Endothelial cell (in vitro differentiated cells): ENCODE measurements around the gene CPT2. TPM values are rescaled to one million over a fixed set of nuclear protein-coding genes. Genes with fewer than 3 reads are reported as not detected.

ENCODE experiments used
- DNase-seq: peaks from one replicate; pipeline ENCODE4 v3.0.0; 2021; ENCODE audit warnings: low spot score
- H3K27ac Mint-ChIP-seq: one replicate; pipeline ENCODE4 v1.8.0; 2021; ENCODE audit warnings: mixed read lengths, inconsistent platforms; ENCODE audit not compliant: unreplicated experiment
- H3K27me3 Mint-ChIP-seq: one replicate; pipeline ENCODE4 v1.8.0; 2021; ENCODE audit warnings: mild to moderate bottlenecking, moderate library complexity, mixed read lengths, inconsistent platforms; ENCODE audit not compliant: unreplicated experiment
- H3K36me3 Mint-ChIP-seq: one replicate; pipeline ENCODE4 v1.8.0; 2021; ENCODE audit warnings: mild to moderate bottlenecking, low read depth, mixed read lengths, inconsistent platforms; ENCODE audit not compliant: unreplicated experiment
- H3K4me1 Mint-ChIP-seq: one replicate; pipeline ENCODE4 v1.8.0; 2021; ENCODE audit warnings: mild to moderate bottlenecking, mixed read lengths, inconsistent platforms; ENCODE audit not compliant: unreplicated experiment
- H3K4me3 Mint-ChIP-seq: one replicate; pipeline ENCODE4 v1.8.0; 2021; ENCODE audit warnings: mild to moderate bottlenecking, mixed read lengths, inconsistent platforms; ENCODE audit not compliant: unreplicated experiment
- H3K9me3 Mint-ChIP-seq: one replicate; pipeline ENCODE4 v1.8.0; 2021; ENCODE audit warnings: mixed read lengths, inconsistent platforms; ENCODE audit not compliant: unreplicated experiment
- CTCF ChIP-seq: fragments of 200-600 bp; sonication (generic); IDR thresholded peaks from one replicate; pipeline ENCODE4 v1.5.0; 2021; ENCODE audit warnings: antibody characterized with exemption; ENCODE audit not compliant: unreplicated experiment
- total RNA-seq: library from RNA; stranded (reverse); fragmentation: NEBNext Ultra II Directional; extraction: Animal tissue kit (Norgen Biotek cat#: 25700); gene quantifications from one replicate; pipeline ENCODE4 v1.2.1, GENCODE V29; 2021; ENCODE audit not compliant: unreplicated experiment

The CPT2 gene
- total RNA-seq, 1 donor from 2014 or later, result 17.6 TPM

GRCh38 chr1:53186533-53186932 is 10.1 kb upstream of the CPT2 start:
- Mint-ChIP-seq H3K9me3 (no peaks in the 10 kb centered on the region), H3K27me3 (peaks cover 2% of the 10 kb centered on the region), H3K36me3 (no peaks in the 10 kb centered on the region), H3K4me3 (no peak overlapping the region), H3K27ac (no peak overlapping the region), H3K4me1 (peaks cover 8% of the 10 kb centered on the region)
- DNase-seq, result no peak
- TF ChIP-seq CTCF, result no peak

- peaks cover 8% of the 10 kb centered on the region for H3K4me1 Mint-ChIP-seq
- H3K4me3 Mint-ChIP-seq, result no peak overlapping the region
These were observed 9.2 kb upstream of the CPT2 start for GRCh38 chr1:53187401-53187800.

GRCh38 chr1:53188099-53188498 is 8.5 kb upstream of the CPT2 start:
- H3K36me3 Mint-ChIP-seq, result no peaks in the 10 kb centered on the region
- DNase-seq, result no peak
- no peak overlapping the region for H3K4me3 Mint-ChIP-seq
- H3K4me1 Mint-ChIP-seq, result peaks cover 8% of the 10 kb centered on the region
- no peaks in the 10 kb centered on the region for H3K9me3 Mint-ChIP-seq
- no peak overlapping the region for H3K27ac Mint-ChIP-seq
- H3K27me3 Mint-ChIP-seq, result peaks cover 4% of the 10 kb centered on the region
- TF ChIP-seq CTCF, result no peak

More at GRCh38 chr1:53187401-53187800, 9.2 kb upstream of the CPT2 start:
- no peak for DNase-seq
- no peak for TF ChIP-seq CTCF
- Mint-ChIP-seq H3K36me3 (no peaks in the 10 kb centered on the region), H3K27me3 (peaks cover 4% of the 10 kb centered on the region), H3K27ac (no peak overlapping the region), H3K9me3 (no peaks in the 10 kb centered on the region)

- Mint-ChIP-seq H3K36me3 (no peaks in the 10 kb centered on the region), H3K4me3 (no peak overlapping the region), H3K4me1 (peaks cover 8% of the 10 kb centered on the region), H3K9me3 (no peaks in the 10 kb centered on the region), H3K27ac (no peak overlapping the region), H3K27me3 (peaks cover 6% of the 10 kb centered on the region)
- DNase-seq, result no peak
- no peak for TF ChIP-seq CTCF
These were observed 7.6 kb upstream of the CPT2 start for GRCh38 chr1:53189061-53189460.

GRCh38 chr1:53190210-53190611 is 6.4 kb upstream of the CPT2 start:
- Mint-ChIP-seq H3K27ac (no peak overlapping the region), H3K4me3 (no peak overlapping the region), H3K27me3 (peaks cover 7% of the 10 kb centered on the region), H3K36me3 (no peaks in the 10 kb centered on the region), H3K9me3 (no peaks in the 10 kb centered on the region), H3K4me1 (peaks cover 8% of the 10 kb centered on the region)
- no peak for TF ChIP-seq CTCF
- DNase-seq, result no peak
